ENCODE results near the gene VWF. TPM values are rescaled to one million over a fixed set of nuclear protein-coding genes. Genes with fewer than 3 reads are reported as not detected.

The VWF gene
- total and polyA plus RNA-seq, 10 of the 15 experiments (the other 5 are each of a cell fraction or from before 2014, with no cell fraction given), result 0.08 to 0.23 TPM; not detected in 8

GRCh38 chr12:5900533-5901205, 223.8 kb downstream of the VWF start:
- Histone ChIP-seq H4K20me1 (ENCODE audit: control insufficient read depth, insufficient read depth) (no peaks in the 10 kb centered on the region), H3K27ac (ENCODE audit: control insufficient read depth, insufficient read depth) (no peak overlapping the region), H3K4me2 (ENCODE audit: control insufficient read depth, insufficient read depth) (no peak overlapping the region), H3K36me3 (ENCODE audit: control insufficient read depth in 2 of 2, insufficient read depth in 2 of 2, low read length in 1 of 2) (no peaks in the 10 kb centered on the region), H3K9me3 (replicated peaks; ENCODE audit: control insufficient read depth, insufficient read depth, low read length) (no peaks in the 10 kb centered on the region), H3K79me2 (ENCODE audit: control insufficient read depth, insufficient read depth, low read length) (no peaks in the 10 kb centered on the region), H3K4me1 (ENCODE audit: control insufficient read depth, insufficient read depth, low read length) (no peaks in the 10 kb centered on the region), H3K4me3 (no peak overlapping the region), H3K27me3 (replicated peaks in 1 of 2; ENCODE audit: control insufficient read depth in 2 of 2, insufficient read depth in 2 of 2, low read length in 1 of 2) (peaks cover 0 to 3% of the 10 kb centered on the region in 2 experiments; a peak in 1 of 4 replicates), H3K9ac (ENCODE audit: control insufficient read depth, insufficient read depth, low read length) (no peak overlapping the region), H2AFZ (ENCODE audit: control insufficient read depth, low read depth, low read length) (no peak overlapping the region)
- CTCF ChIA-PET, result interaction anchor here (1.4 kb wide), 1 partner anchor 11 kb away, joined by 3 read pairs; no protein-coding TSS in a partner anchor
- BruUV-seq (replicated peaks), result no TSS peak
- RAD21 ChIA-PET (ENCODE audit: unreplicated experiment), result no interaction called here
- SMC1A ChIA-PET (ENCODE audit: uncharacterized antibody, unreplicated experiment), result no interaction called here
- FAIRE-seq (no peak), ATAC-seq (no peak), DNase-seq (ENCODE audit: low read depth, low spot score) (no peak)
- WGBS (ENCODE audit: insufficient coverage, insufficient replicate concordance, low lambda C conversion rate, missing lambda C conversion rate), result 22% methylated on average over 15 of the region's 15 CpGs
- in situ Hi-C loops (cut with MboI), result no loop called here
- intact Hi-C loops (cut with micrococcal nuclease; ENCODE audit: unreplicated experiment), result no loop called here
- POLR2A ChIA-PET, result no interaction called here
- no peak for TF ChIP-seq ELK1 (IDR thresholded peaks at IDR 0.05; ENCODE audit: low read depth, low read length)
- no peak for TF ChIP-seq TCF3 (IDR thresholded peaks at IDR 0.05; ENCODE audit: borderline replicate concordance, insufficient read depth, low read depth, low read length)
- no peak for TF ChIP-seq ZBTB33 (IDR thresholded peaks at IDR 0.05)
- TF ChIP-seq BACH1 (IDR thresholded peaks at IDR 0.05; ENCODE audit: borderline replicate concordance), result no peak
- TF ChIP-seq NBN (IDR thresholded peaks at IDR 0.05), result no peak
- TF ChIP-seq BMI1 (IDR thresholded peaks at IDR 0.05; ENCODE audit: borderline replicate concordance), result no peak
- TF ChIP-seq E2F4 (IDR thresholded peaks at IDR 0.05; ENCODE audit: low read depth, low read length), result no peak
- no peak for TF ChIP-seq RAD51 (IDR thresholded peaks at IDR 0.05)
- no peak for TF ChIP-seq ZBED1 (IDR thresholded peaks at IDR 0.05; ENCODE audit: borderline replicate concordance)
- no peak for TF ChIP-seq CHD1 (IDR thresholded peaks at IDR 0.05; ENCODE audit: low read depth, low read length)
- TF ChIP-seq FOS (IDR thresholded peaks at IDR 0.05; ENCODE audit: borderline replicate concordance, extremely low read depth, insufficient read length), result no peak
- TF ChIP-seq SREBF2 (IDR thresholded peaks at IDR 0.05; ENCODE audit: low read length), result no peak
- TF ChIP-seq HCFC1 (IDR thresholded peaks at IDR 0.05; ENCODE audit: low read length), result no peak
- TF ChIP-seq EGR1 (IDR thresholded peaks at IDR 0.05; ENCODE audit: borderline replicate concordance in 1 of 2, low read depth in 2 of 2, low read length in 2 of 2), result no peak
- no peak for TF ChIP-seq CBFB (IDR thresholded peaks at IDR 0.05; ENCODE audit: low read depth)
- no peak for TF ChIP-seq NFYA (IDR thresholded peaks at IDR 0.05; ENCODE audit: borderline replicate concordance, low read depth, low read length)
- no peak for TF ChIP-seq ZZZ3 (IDR thresholded peaks at IDR 0.05; ENCODE audit: control insufficient read depth, insufficient read length, low read depth)
